K562 (cell line): ENCODE data around the gene CLDN2. TPM values are rescaled to one million over a fixed set of nuclear protein-coding genes. Genes with fewer than 3 reads are reported as not detected.

Experiments
- ATAC-seq: fragments of 200-7000 bp; cut with Tn5 transposase; 3 replicates; pipeline ENCODE4 v1.9.1; 2020; ENCODE audit warnings: moderate library complexity
- BruUV-seq: library from RNA; stranded (reverse); fragments of 400-500 nt; replicated peaks from 2 replicates; lab custom pipeline; 2021; lab: Mats Ljungman, UMichigan
- CTCF ChIA-PET: fragments of 300-600 bp; formaldehyde crosslinking; extraction: SDS; loops from one replicate; lab custom pipeline; 2021; ENCODE audit warnings: low intra/inter-chr PET ratio; lab: Yijun Ruan, JAX
- POLR2A ChIA-PET: fragments of 300-600, 350-650 bp; sonication (Branson Sonifier 250); formaldehyde crosslinking; extraction: SDS; loops from one replicate; lab custom pipeline; 2021; ENCODE audit warnings: antibody characterized with exemption, inconsistent platforms; lab: Yijun Ruan, JAX
- DNase-seq, 4 experiments: peaks; one replicate each; pipeline versions ENCODE4 v3.0.0 to v3.0.0-alpha.2; 2011 to 2018; ENCODE audit warnings: low spot score in 3 of 4, mixed read lengths in 3 of 4; ENCODE audit errors: extremely low read depth in 1 of 4
- FAIRE-seq: peaks from 2 replicates; lab custom pipeline; 2011; peaks lifted over from hg19 to GRCh38; lab: Jason Lieb, UNC
- H2AFZ ChIP-seq: 2 replicates; pipeline ENCODE4 v1.6.0; 2011; ENCODE audit warnings: low read depth, low read length, control low read depth, inconsistent platforms
- H3K27ac ChIP-seq: fragments of 200-600 bp; 3 replicates; pipeline ENCODE4 v1.8.0; 2011; ENCODE audit warnings: low read depth, mild to moderate bottlenecking, control low read depth, inconsistent platforms, low read length, moderate library complexity, mixed read lengths; ENCODE audit errors: extremely low read depth
- H3K27me3 ChIP-seq, 2 experiments: fragments of 300-600 bp in 1 of 2; 2 replicates in 1 of 2; 3 replicates in 1 of 2; pipeline versions ENCODE4 v1.6.0 to v1.8.0; 2011; ENCODE audit warnings: inconsistent platforms in 2 of 2, low read length in 2 of 2, mild to moderate bottlenecking in 1 of 2, mixed read lengths in 1 of 2, moderate library complexity in 1 of 2; ENCODE audit not compliant: control insufficient read depth in 2 of 2, insufficient read depth in 2 of 2
- H3K36me3 ChIP-seq: fragments of 300-600 bp; 3 replicates; pipeline ENCODE4 v1.8.0; 2011; ENCODE audit warnings: mild to moderate bottlenecking, low read length, inconsistent platforms; ENCODE audit not compliant: control insufficient read depth, insufficient read depth
- H3K4me1 ChIP-seq, 2 experiments: fragments of 200-600 bp in 1 of 2; replicated peaks in 1 of 2; 2 replicates in 1 of 2; 3 replicates in 1 of 2; pipeline versions ENCODE4 v1.5.1 to v1.8.0; 2011; ENCODE audit warnings: inconsistent platforms in 2 of 2, low read length in 2 of 2, mild to moderate bottlenecking in 1 of 2, mixed read lengths in 1 of 2, moderate library complexity in 1 of 2; ENCODE audit not compliant: control insufficient read depth in 2 of 2, insufficient read depth in 2 of 2
- H3K4me2 ChIP-seq: 2 replicates; pipeline ENCODE4 v1.6.1; 2011; ENCODE audit warnings: low read length, control low read depth, inconsistent platforms, mixed read lengths; ENCODE audit not compliant: insufficient read depth
- H3K4me3 ChIP-seq: fragments of 200-600 bp; sonication (generic), shearing (Covaris generic); 2 replicates; pipeline ENCODE4 v1.5.1; 2016; ENCODE audit warnings: control low read depth, inconsistent platforms
- H3K79me2 ChIP-seq: fragments of 200-600 bp; 3 replicates; pipeline ENCODE4 v1.8.0; 2011; ENCODE audit warnings: low read length, inconsistent platforms; ENCODE audit not compliant: control insufficient read depth, insufficient read depth
- H3K9ac ChIP-seq, 2 experiments: 2 replicates each; pipeline versions ENCODE4 v1.6.0 to v1.6.1; 2011; ENCODE audit warnings: low read depth in 2 of 2, low read length in 2 of 2, control low read depth in 1 of 2, inconsistent platforms in 1 of 2, mild to moderate bottlenecking in 1 of 2, mixed read lengths in 1 of 2; ENCODE audit not compliant: insufficient read depth in 1 of 2
- H3K9me1 ChIP-seq: one replicate; pipeline ENCODE4 v1.6.0; 2011; ENCODE audit warnings: inconsistent platforms, mild to moderate bottlenecking, low read length, moderate library complexity; ENCODE audit not compliant: control insufficient read depth, insufficient read depth
- H3K9me3 ChIP-seq: replicated peaks from 2 replicates; pipeline ENCODE4 v1.5.1; 2011; ENCODE audit warnings: low read depth, low read length, inconsistent platforms; ENCODE audit not compliant: control insufficient read depth, insufficient read depth
- H4K20me1 ChIP-seq: replicated peaks from 2 replicates; pipeline ENCODE4 v1.6.1; 2011; ENCODE audit warnings: low read length, inconsistent platforms, mixed read lengths; ENCODE audit not compliant: control insufficient read depth, insufficient read depth
- C11orf30 ChIP-seq: fragments of 450-650 bp; IDR thresholded peaks from 2 replicates; pipeline ENCODE4 v1.6.1; 2016; ENCODE audit warnings: low read depth, mild to moderate bottlenecking
- CBX1 ChIP-seq: sonication (generic); IDR thresholded peaks from 2 replicates; pipeline ENCODE4 v1.6.1; 2016; ENCODE audit warnings: antibody characterized with exemption, low read depth, mild to moderate bottlenecking
- MCM5 ChIP-seq: fragments of 450-650 bp; IDR thresholded peaks from 2 replicates; pipeline ENCODE4 v1.6.1; 2016; ENCODE audit warnings: low read depth
- SAFB ChIP-seq: fragments of 200-400 bp; formaldehyde crosslinking; IDR thresholded peaks from 2 replicates; pipeline ENCODE4 v1.6.1; 2017; ENCODE audit warnings: low read depth, low read length, borderline replicate concordance
- SMAD2 ChIP-seq: fragments of 150-350 bp; IDR thresholded peaks from 2 replicates; pipeline ENCODE4 v1.6.1; 2014; ENCODE audit warnings: low read depth, mild to moderate bottlenecking, low read length
- SMARCB1 ChIP-seq: IDR thresholded peaks from 2 replicates; pipeline ENCODE4 v1.6.1; 2011; ENCODE audit warnings: improper control_type of control experiment, low read depth; ENCODE audit not compliant: insufficient read length
- SRSF9 ChIP-seq: fragments of 200-400 bp; formaldehyde crosslinking; IDR thresholded peaks from 2 replicates; pipeline ENCODE4 v1.6.1; 2017; ENCODE audit warnings: low read depth, low read length, borderline replicate concordance
- ZNF583 ChIP-seq: fragments of 250-450 bp; sonication (Bioruptor Pico); IDR thresholded peaks from 2 replicates; pipeline ENCODE4 v1.4.0; 2020
- WGBS: fragments of 100-300 bp; shearing (Covaris generic); methylation state at CpG from one replicate; pipeline ENCODE4 v1.1.6; 2016; ENCODE audit warnings: low coverage, mixed read lengths; ENCODE audit not compliant: insufficient coverage; ENCODE audit errors: missing lambda C conversion rate; 5-methylcytosine and 5-hydroxymethylcytosine counted together
- in situ Hi-C: fragments of 300-500 bp; cut with MboI; formaldehyde crosslinking; loops from 4 replicates; pipeline ENCODE4 v1.15.0; 2018; ENCODE audit warnings: inconsistent platforms, mixed read lengths
- intact Hi-C: fragments of 100-400 bp; cut with micrococcal nuclease; formaldehyde crosslinking; loops from 2 replicates; pipeline ENCODE4 v1.14.2; 2022
- polyA plus RNA-seq, 8 experiments: library from polyadenylated mRNA; depleted of rRNA in 4 of 8; stranded (reverse) in 5 of 8; unstranded in 3 of 8; fragments of >200 nt; fragmentation: Nextera tagmentation in 2 of 8; fragmentation: Illumina TruSeq in 1 of 8; extraction: Ambion mirVana in 2 of 8; extraction: Trizol in 1 of 8; gene quantifications; 2 replicates each; pipeline versions ENCODE4 v1.2.1 to v1.2.3, GENCODE V29; 2011 to 2014; ENCODE audit warnings: inconsistent platforms in 1 of 8, missing spikeins in 1 of 8
- total RNA-seq, 7 experiments: library from RNA; depleted of rRNA in 6 of 7; stranded (reverse); fragments of >200 nt in 6 of 7; fragmentation: Illumina TruSeq in 2 of 7; extraction: Trizol in 2 of 7; gene quantifications; 2 replicates each; pipeline versions ENCODE4 v1.2.1 to v1.2.3, GENCODE V29; 2011 to 2021; ENCODE audit warnings: low replicate concordance in 1 of 7
- TF ChIP-seq, protein P1 (sequence below), 2 experiments: IDR thresholded peaks; 2 replicates each; pipeline ENCODE4 v1.6.1; 2011; ENCODE audit warnings: borderline replicate concordance in 1 of 2, control low read depth in 1 of 2, low read depth in 1 of 2, low read length in 1 of 2, mild to moderate bottlenecking in 1 of 2, mixed read lengths in 1 of 2, moderate library complexity in 1 of 2; ENCODE audit not compliant: insufficient read depth in 1 of 2, insufficient read length in 1 of 2, poor library complexity in 1 of 2, severe bottlenecking in 1 of 2; ENCODE audit errors: extremely low read depth in 1 of 2
- TF ChIP-seq, protein P2 (sequence below): fragments of 450-650 bp; IDR thresholded peaks from 2 replicates; pipeline ENCODE4 v1.6.1; 2016; ENCODE audit warnings: missing biosample characterization, missing genetic modification characterization
- TF ChIP-seq, protein P3 (sequence below): sonication (generic); formaldehyde crosslinking; IDR thresholded peaks from 2 replicates; pipeline ENCODE4 v1.8.0; 2023; ENCODE audit warnings: missing genetic modification reagents, mild to moderate bottlenecking, borderline replicate concordance

Gene CLDN2
- total and polyA plus RNA-seq, 9 of the 15 experiments (the other 6 are each of a cell fraction or from before 2014, with no cell fraction given): not detected

DNA sequence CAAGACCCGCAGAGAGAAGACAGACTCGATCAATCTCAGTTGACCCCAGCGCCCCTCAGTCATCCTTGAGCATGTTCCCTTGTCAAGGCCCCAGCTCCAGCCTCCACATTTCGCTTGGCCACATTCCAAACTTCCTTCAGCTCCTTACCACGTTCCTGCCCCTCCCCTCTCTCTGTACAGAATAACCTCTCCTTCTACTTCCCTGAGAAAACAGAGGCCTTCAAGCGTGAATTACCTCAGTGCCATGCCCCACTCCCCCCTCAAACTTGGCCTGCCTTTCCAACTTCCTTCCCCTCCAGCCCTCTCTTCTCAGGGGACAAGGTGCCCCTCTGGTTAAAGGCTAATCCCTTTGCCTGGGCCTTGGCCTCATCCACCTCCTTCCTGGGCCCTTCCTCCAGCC is 13.8 kb upstream of the CLDN2 start:
- CTCF ChIA-PET: no interaction called here
- Histone ChIP-seq H3K36me3 (no peaks in the 10 kb centered on the region), H3K79me2 (no peaks in the 10 kb centered on the region), H2AFZ (no peak overlapping the region), H3K9me1 (no peaks in the 10 kb centered on the region), H3K4me3 (no peak overlapping the region), H3K27me3 (no peaks in the 10 kb centered on the region; a peak in 2 of 5 replicates), H3K4me1 (no peaks in the 10 kb centered on the region), H4K20me1 (no peaks in the 10 kb centered on the region), H3K27ac (no peak overlapping the region), H3K4me2 (no peak overlapping the region), H3K9me3 (no peaks in the 10 kb centered on the region), H3K9ac (no peak overlapping the region)
- in situ Hi-C loops (no loop called here), intact Hi-C loops (no loop called here)
- DNase-seq: no peak
- no peak for ATAC-seq
- WGBS: 0% methylated on average over 4 of the region's 6 CpGs
- no TSS peak for BruUV-seq
- POLR2A ChIA-PET: no interaction called here
- no peak for FAIRE-seq
- TF ChIP-seq, protein P1, sequence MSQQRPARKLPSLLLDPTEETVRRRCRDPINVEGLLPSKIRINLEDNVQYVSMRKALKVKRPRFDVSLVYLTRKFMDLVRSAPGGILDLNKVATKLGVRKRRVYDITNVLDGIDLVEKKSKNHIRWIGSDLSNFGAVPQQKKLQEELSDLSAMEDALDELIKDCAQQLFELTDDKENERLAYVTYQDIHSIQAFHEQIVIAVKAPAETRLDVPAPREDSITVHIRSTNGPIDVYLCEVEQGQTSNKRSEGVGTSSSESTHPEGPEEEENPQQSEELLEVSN (IDR thresholded peaks at IDR 0.05; ENCODE audit: borderline replicate concordance in 1 of 2, extremely low read depth in 1 of 2, insufficient read depth in 1 of 2, insufficient read length in 1 of 2, low read depth in 1 of 2, low read length in 1 of 2, poor library complexity in 1 of 2, severe bottlenecking in 1 of 2): no peak
- TF ChIP-seq SMARCB1 (no peak), SMAD2 (no peak), SRSF9 (no peak), MCM5 (no peak), C11orf30 (no peak), SAFB (no peak), ZNF583 (CRISPR knock-in tag) (no peak), CBX1 (no peak)
- TF ChIP-seq, protein P2, sequence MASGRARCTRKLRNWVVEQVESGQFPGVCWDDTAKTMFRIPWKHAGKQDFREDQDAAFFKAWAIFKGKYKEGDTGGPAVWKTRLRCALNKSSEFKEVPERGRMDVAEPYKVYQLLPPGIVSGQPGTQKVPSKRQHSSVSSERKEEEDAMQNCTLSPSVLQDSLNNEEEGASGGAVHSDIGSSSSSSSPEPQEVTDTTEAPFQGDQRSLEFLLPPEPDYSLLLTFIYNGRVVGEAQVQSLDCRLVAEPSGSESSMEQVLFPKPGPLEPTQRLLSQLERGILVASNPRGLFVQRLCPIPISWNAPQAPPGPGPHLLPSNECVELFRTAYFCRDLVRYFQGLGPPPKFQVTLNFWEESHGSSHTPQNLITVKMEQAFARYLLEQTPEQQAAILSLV (tag): no peak
- TF ChIP-seq, protein P3, sequence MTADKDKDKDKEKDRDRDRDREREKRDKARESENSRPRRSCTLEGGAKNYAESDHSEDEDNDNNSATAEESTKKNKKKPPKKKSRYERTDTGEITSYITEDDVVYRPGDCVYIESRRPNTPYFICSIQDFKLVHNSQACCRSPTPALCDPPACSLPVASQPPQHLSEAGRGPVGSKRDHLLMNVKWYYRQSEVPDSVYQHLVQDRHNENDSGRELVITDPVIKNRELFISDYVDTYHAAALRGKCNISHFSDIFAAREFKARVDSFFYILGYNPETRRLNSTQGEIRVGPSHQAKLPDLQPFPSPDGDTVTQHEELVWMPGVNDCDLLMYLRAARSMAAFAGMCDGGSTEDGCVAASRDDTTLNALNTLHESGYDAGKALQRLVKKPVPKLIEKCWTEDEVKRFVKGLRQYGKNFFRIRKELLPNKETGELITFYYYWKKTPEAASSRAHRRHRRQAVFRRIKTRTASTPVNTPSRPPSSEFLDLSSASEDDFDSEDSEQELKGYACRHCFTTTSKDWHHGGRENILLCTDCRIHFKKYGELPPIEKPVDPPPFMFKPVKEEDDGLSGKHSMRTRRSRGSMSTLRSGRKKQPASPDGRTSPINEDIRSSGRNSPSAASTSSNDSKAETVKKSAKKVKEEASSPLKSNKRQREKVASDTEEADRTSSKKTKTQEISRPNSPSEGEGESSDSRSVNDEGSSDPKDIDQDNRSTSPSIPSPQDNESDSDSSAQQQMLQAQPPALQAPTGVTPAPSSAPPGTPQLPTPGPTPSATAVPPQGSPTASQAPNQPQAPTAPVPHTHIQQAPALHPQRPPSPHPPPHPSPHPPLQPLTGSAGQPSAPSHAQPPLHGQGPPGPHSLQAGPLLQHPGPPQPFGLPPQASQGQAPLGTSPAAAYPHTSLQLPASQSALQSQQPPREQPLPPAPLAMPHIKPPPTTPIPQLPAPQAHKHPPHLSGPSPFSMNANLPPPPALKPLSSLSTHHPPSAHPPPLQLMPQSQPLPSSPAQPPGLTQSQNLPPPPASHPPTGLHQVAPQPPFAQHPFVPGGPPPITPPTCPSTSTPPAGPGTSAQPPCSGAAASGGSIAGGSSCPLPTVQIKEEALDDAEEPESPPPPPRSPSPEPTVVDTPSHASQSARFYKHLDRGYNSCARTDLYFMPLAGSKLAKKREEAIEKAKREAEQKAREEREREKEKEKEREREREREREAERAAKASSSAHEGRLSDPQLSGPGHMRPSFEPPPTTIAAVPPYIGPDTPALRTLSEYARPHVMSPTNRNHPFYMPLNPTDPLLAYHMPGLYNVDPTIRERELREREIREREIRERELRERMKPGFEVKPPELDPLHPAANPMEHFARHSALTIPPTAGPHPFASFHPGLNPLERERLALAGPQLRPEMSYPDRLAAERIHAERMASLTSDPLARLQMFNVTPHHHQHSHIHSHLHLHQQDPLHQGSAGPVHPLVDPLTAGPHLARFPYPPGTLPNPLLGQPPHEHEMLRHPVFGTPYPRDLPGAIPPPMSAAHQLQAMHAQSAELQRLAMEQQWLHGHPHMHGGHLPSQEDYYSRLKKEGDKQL (CRISPR knock-in tag): no peak
